HEK293 (cell line): Measurements from ENCODE around the gene OTOP3.

ENCODE experiments used
- CTCF ChIA-PET: fragments of 350-600 bp; formaldehyde crosslinking; extraction: SDS; loops from one replicate; lab custom pipeline; 2021; ENCODE audit warnings: antibody characterized with exemption; lab: Yijun Ruan, JAX
- POLR2A ChIA-PET: fragments of 300-600 bp; formaldehyde crosslinking; extraction: SDS; loops from one replicate; lab custom pipeline; 2020; ENCODE audit warnings: antibody characterized with exemption, inconsistent platforms; lab: Yijun Ruan, JAX
- H3K27ac ChIP-seq: fragments of 200-500 bp; sonication (Bioruptor generic); 2 replicates; pipeline ENCODE4 v1.5.1; 2014; ENCODE audit warnings: low read depth, low read length, control low read depth, inconsistent platforms; ENCODE audit errors: extremely low read depth
- H3K36me3 ChIP-seq, 2 experiments: fragments of 200-500 bp in 1 of 2; sonication (Bioruptor generic) in 1 of 2; 1 replicate in 1 of 2; 2 replicates in 1 of 2; pipeline ENCODE4 v1.5.1; 2014 to 2017; ENCODE audit warnings: inconsistent platforms in 2 of 2, low read length in 2 of 2; ENCODE audit not compliant: control insufficient read depth in 2 of 2, insufficient read depth in 1 of 2
- H3K4me1 ChIP-seq: fragments of 200-500 bp; sonication (Bioruptor generic); 2 replicates; pipeline ENCODE4 v1.5.1; 2014; ENCODE audit warnings: mild to moderate bottlenecking, low read length, inconsistent platforms; ENCODE audit not compliant: control insufficient read depth, insufficient read depth
- H3K4me3 ChIP-seq: 2 replicates; pipeline ENCODE4 v1.5.1; 2011; ENCODE audit warnings: low read depth, mild to moderate bottlenecking, control low read depth, low read length, moderate library complexity
- H3K9me3 ChIP-seq: fragments of 200-500 bp; sonication (Bioruptor generic); 2 replicates; pipeline ENCODE4 v1.5.1; 2014; ENCODE audit warnings: low read depth, low read length, inconsistent platforms; ENCODE audit not compliant: control insufficient read depth, insufficient read depth
- GLIS2 ChIP-seq: fragments of 450-650 bp; formaldehyde crosslinking; IDR thresholded peaks from 2 replicates; pipeline ENCODE4 v1.5.1; 2016; ENCODE audit warnings: missing biosample characterization, missing genetic modification characterization
- KLF1 ChIP-seq: fragments of 450-650 bp; formaldehyde crosslinking; IDR thresholded peaks from 2 replicates; pipeline ENCODE4 v1.5.1; 2016; ENCODE audit warnings: missing biosample characterization, missing genetic modification characterization
- KLF9 ChIP-seq: fragments of 450-650 bp; formaldehyde crosslinking; IDR thresholded peaks from 2 replicates; pipeline ENCODE4 v1.5.1; 2016; ENCODE audit warnings: missing biosample characterization, missing genetic modification characterization, low read depth
- PRDM1 ChIP-seq: fragments of 450-650 bp; formaldehyde crosslinking; IDR thresholded peaks from 2 replicates; pipeline ENCODE4; 2016; ENCODE audit warnings: missing biosample characterization, missing genetic modification characterization
- SCRT1 ChIP-seq: fragments of 450-650 bp; formaldehyde crosslinking; IDR thresholded peaks from 2 replicates; pipeline ENCODE4 v1.5.1; 2016; ENCODE audit warnings: missing biosample characterization, missing genetic modification characterization, borderline replicate concordance
- SCRT2 ChIP-seq: fragments of 450-650 bp; formaldehyde crosslinking; IDR thresholded peaks from 2 replicates; pipeline ENCODE4 v1.5.1; 2016; ENCODE audit warnings: missing biosample characterization, missing genetic modification characterization
- SP2 ChIP-seq: fragments of 450-650 bp; formaldehyde crosslinking; IDR thresholded peaks from 2 replicates; pipeline ENCODE4 v1.5.1; 2016; ENCODE audit warnings: missing biosample characterization, missing genetic modification characterization
- ZFP37 ChIP-seq: fragments of 450-650 bp; formaldehyde crosslinking; IDR thresholded peaks from 2 replicates; pipeline ENCODE4 v1.5.1; 2016; ENCODE audit warnings: missing biosample characterization, missing genetic modification characterization
- ZNF121 ChIP-seq: fragments of 450-650 bp; formaldehyde crosslinking; IDR thresholded peaks from 2 replicates; pipeline ENCODE4 v1.5.1; 2016; ENCODE audit warnings: missing biosample characterization, missing genetic modification characterization
- ZNF24 ChIP-seq: fragments of 450-650 bp; formaldehyde crosslinking; IDR thresholded peaks from 2 replicates; pipeline ENCODE4 v1.5.1; 2016; ENCODE audit warnings: missing biosample characterization, missing genetic modification characterization
- ZNF521 ChIP-seq: fragments of 450-650 bp; formaldehyde crosslinking; IDR thresholded peaks from 2 replicates; pipeline ENCODE4 v1.5.1; 2017; ENCODE audit warnings: missing biosample characterization, mild to moderate bottlenecking, missing genetic modification characterization
- ZNF660 ChIP-seq: fragments of 450-650 bp; IDR thresholded peaks from 2 replicates; pipeline ENCODE4 v1.5.1; 2018; ENCODE audit warnings: missing biosample characterization, mild to moderate bottlenecking, missing genetic modification characterization
- ZNF664 ChIP-seq: fragments of 450-650 bp; formaldehyde crosslinking; IDR thresholded peaks from 2 replicates; pipeline ENCODE4 v1.5.1; 2016; ENCODE audit warnings: missing biosample characterization, missing genetic modification characterization
- ZNF677 ChIP-seq: fragments of 450-650 bp; IDR thresholded peaks from 2 replicates; pipeline ENCODE4 v1.5.0; 2018; ENCODE audit warnings: missing biosample characterization, mild to moderate bottlenecking, missing genetic modification characterization, moderate library complexity
- ZNF76 ChIP-seq: fragments of 450-650 bp; formaldehyde crosslinking; IDR thresholded peaks from 2 replicates; pipeline ENCODE4; 2016; ENCODE audit warnings: low read depth, missing biosample characterization, missing genetic modification characterization, borderline replicate concordance
- ZNF837 ChIP-seq: fragments of 450-650 bp; formaldehyde crosslinking; IDR thresholded peaks from 2 replicates; pipeline ENCODE4 v1.5.1; 2016; ENCODE audit warnings: missing biosample characterization, missing genetic modification characterization
- ZSCAN30 ChIP-seq: fragments of 450-650 bp; IDR thresholded peaks from 2 replicates; pipeline ENCODE4 v1.5.1; 2018; ENCODE audit warnings: missing biosample characterization, mild to moderate bottlenecking, missing genetic modification characterization, moderate library complexity
- TF ChIP-seq, protein P1 (sequence below): fragments of 450-650 bp; formaldehyde crosslinking; IDR thresholded peaks from 2 replicates; pipeline ENCODE4 v1.5.1; 2016; ENCODE audit warnings: missing biosample characterization, missing genetic modification characterization
- TF ChIP-seq, protein P2 (sequence below): fragments of 450-650 bp; formaldehyde crosslinking; IDR thresholded peaks from 2 replicates; pipeline ENCODE4 v1.5.1; 2016; ENCODE audit warnings: missing biosample characterization, missing genetic modification characterization, borderline replicate concordance
- TF ChIP-seq, protein P3 (sequence below): fragments of 450-650 bp; formaldehyde crosslinking; IDR thresholded peaks from 2 replicates; pipeline ENCODE4 v1.5.1; 2016; ENCODE audit warnings: missing biosample characterization, missing genetic modification characterization
- TF ChIP-seq, protein P4 (sequence below): fragments of 450-650 bp; formaldehyde crosslinking; IDR thresholded peaks from 2 replicates; pipeline ENCODE4 v1.5.1; 2016; ENCODE audit warnings: missing biosample characterization, missing genetic modification characterization

The OTOP3 gene

DNA sequence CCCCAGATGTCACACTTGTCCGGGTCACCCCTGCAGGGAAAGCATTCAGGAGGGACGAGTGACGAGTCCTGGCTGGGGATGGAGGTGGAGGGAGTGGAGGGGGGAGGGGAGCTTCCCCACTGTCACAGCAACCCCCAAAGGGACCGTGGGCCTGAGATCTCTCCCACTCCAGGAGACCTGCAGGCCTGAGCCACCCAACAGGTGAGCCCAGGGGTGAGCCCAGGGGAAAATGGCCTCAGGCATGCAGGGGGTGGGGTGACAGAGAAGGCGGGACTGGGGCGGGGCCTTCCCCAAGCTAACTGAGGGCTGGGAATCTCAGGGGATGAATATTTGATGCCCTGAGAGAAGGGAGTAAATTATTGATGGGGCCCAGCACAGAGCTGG, 15.1 kb upstream of the OTOP3 start:
- CTCF ChIA-PET: interaction anchor here (0.5 to 6.3 kb wide), 6 partner anchors 10 to 266 kb away, joined by 3 to 69 read pairs (median 4); no protein-coding TSS in a partner anchor
- H3K4me3 ChIP-seq: no peak overlapping the region
- POLR2A ChIA-PET: interaction anchor here (1.6 kb wide), 1 partner anchor 48 kb away, joined by 3 read pairs; the partner anchor contains the start of gene FDXR
- H3K9me3 ChIP-seq: no peaks in the 10 kb centered on the region
- H3K27ac ChIP-seq: no peak overlapping the region
- H3K4me1 ChIP-seq: no peaks in the 10 kb centered on the region
- 0 out of 2 replicates have a peak, but pooled peaks have one; percentile 7 for TF ChIP-seq SP2 (tag by site-specific recombination)
- no peak for TF ChIP-seq ZNF76 (tag by site-specific recombination)
- 0 out of 2 replicates have a peak, but pooled peaks have one; percentile 28 for TF ChIP-seq KLF9 (tag by site-specific recombination)
- TF ChIP-seq SCRT2 (tag by site-specific recombination): peak; percentile 91
- peak; percentile 45; the same call in 1 of the 2 replicates for TF ChIP-seq KLF1 (tag by site-specific recombination)
- TF ChIP-seq ZNF24: no peak
- TF ChIP-seq ZFP37 (tag by site-specific recombination): no peak
- TF ChIP-seq PRDM1 (tag by site-specific recombination): no peak
- no peak for TF ChIP-seq ZSCAN30 (tag by site-specific recombination)
- peak; percentile 62; the same call in 1 of the 2 replicates for TF ChIP-seq SCRT1 (tag by site-specific recombination)
- H3K36me3 ChIP-seq: peaks cover 0 to 5% of the 10 kb centered on the region in 2 experiments; a peak in 1 of 3 replicates

DNA sequence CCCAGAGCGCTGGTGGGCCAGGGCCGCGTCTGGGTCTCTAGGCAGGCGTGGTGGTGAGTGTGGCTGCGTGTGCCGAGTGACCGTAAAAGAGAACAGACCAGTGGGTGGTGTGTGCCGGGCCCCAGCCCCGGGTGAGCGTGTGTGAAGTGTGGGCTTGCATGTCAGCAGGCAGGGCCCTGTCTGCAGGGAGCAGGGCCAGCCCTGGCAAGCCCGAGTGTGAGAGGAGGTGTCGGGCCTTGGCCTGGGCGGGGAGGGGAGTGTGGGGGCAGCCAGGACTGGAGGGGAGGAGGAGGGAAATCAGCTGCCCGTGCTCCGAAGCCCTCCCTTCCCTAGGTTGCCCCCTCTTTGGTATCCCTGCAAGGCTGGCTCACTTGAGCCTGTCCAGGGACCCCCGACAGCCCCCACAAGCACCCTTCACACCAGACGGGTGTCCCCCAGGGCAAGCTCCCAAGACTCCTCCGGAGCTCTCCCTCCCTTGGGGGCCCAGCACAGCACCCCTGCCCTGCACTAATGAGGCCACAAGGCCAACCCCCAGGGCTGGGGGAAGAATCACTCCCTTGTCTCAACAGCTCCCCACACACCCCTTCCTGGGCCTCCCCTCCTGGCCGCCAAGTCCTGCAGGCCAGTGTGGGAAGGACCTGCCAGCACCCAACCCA, 14.5 kb upstream of the OTOP3 start:
- no peak overlapping the region for H3K27ac ChIP-seq
- no peak overlapping the region for H3K4me3 ChIP-seq
- no peaks in the 10 kb centered on the region for H3K9me3 ChIP-seq
- POLR2A ChIA-PET: interaction anchor here (1.6 kb wide), 1 partner anchor 48 kb away, joined by 3 read pairs; the partner anchor contains the start of gene FDXR
- H3K4me1 ChIP-seq: no peaks in the 10 kb centered on the region
- peaks cover 0 to 5% of the 10 kb centered on the region in 2 experiments; a peak in 1 of 3 replicates for H3K36me3 ChIP-seq
- CTCF ChIA-PET: interaction anchor here (0.5 to 6.3 kb wide), 7 partner anchors 10 to 829 kb away, joined by 3 to 69 read pairs (median 4); no protein-coding TSS in a partner anchor
- TF ChIP-seq ZNF121 (tag by site-specific recombination) (no peak), SP2 (tag by site-specific recombination) (peak; percentile 16), GLIS2 (tag by site-specific recombination) (peak; percentile 79; the same call in 1 of the 2 replicates), ZNF664 (tag by site-specific recombination) (no peak), ZNF677 (tag by site-specific recombination) (no peak), ZNF521 (tag by site-specific recombination) (no peak), ZNF660 (tag by site-specific recombination) (no peak), ZNF837 (tag by site-specific recombination) (no peak)
- TF ChIP-seq, protein P1, sequence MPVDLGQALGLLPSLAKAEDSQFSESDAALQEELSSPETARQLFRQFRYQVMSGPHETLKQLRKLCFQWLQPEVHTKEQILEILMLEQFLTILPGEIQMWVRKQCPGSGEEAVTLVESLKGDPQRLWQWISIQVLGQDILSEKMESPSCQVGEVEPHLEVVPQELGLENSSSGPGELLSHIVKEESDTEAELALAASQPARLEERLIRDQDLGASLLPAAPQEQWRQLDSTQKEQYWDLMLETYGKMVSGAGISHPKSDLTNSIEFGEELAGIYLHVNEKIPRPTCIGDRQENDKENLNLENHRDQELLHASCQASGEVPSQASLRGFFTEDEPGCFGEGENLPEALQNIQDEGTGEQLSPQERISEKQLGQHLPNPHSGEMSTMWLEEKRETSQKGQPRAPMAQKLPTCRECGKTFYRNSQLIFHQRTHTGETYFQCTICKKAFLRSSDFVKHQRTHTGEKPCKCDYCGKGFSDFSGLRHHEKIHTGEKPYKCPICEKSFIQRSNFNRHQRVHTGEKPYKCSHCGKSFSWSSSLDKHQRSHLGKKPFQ: peak; percentile 92
- TF ChIP-seq, protein P2, sequence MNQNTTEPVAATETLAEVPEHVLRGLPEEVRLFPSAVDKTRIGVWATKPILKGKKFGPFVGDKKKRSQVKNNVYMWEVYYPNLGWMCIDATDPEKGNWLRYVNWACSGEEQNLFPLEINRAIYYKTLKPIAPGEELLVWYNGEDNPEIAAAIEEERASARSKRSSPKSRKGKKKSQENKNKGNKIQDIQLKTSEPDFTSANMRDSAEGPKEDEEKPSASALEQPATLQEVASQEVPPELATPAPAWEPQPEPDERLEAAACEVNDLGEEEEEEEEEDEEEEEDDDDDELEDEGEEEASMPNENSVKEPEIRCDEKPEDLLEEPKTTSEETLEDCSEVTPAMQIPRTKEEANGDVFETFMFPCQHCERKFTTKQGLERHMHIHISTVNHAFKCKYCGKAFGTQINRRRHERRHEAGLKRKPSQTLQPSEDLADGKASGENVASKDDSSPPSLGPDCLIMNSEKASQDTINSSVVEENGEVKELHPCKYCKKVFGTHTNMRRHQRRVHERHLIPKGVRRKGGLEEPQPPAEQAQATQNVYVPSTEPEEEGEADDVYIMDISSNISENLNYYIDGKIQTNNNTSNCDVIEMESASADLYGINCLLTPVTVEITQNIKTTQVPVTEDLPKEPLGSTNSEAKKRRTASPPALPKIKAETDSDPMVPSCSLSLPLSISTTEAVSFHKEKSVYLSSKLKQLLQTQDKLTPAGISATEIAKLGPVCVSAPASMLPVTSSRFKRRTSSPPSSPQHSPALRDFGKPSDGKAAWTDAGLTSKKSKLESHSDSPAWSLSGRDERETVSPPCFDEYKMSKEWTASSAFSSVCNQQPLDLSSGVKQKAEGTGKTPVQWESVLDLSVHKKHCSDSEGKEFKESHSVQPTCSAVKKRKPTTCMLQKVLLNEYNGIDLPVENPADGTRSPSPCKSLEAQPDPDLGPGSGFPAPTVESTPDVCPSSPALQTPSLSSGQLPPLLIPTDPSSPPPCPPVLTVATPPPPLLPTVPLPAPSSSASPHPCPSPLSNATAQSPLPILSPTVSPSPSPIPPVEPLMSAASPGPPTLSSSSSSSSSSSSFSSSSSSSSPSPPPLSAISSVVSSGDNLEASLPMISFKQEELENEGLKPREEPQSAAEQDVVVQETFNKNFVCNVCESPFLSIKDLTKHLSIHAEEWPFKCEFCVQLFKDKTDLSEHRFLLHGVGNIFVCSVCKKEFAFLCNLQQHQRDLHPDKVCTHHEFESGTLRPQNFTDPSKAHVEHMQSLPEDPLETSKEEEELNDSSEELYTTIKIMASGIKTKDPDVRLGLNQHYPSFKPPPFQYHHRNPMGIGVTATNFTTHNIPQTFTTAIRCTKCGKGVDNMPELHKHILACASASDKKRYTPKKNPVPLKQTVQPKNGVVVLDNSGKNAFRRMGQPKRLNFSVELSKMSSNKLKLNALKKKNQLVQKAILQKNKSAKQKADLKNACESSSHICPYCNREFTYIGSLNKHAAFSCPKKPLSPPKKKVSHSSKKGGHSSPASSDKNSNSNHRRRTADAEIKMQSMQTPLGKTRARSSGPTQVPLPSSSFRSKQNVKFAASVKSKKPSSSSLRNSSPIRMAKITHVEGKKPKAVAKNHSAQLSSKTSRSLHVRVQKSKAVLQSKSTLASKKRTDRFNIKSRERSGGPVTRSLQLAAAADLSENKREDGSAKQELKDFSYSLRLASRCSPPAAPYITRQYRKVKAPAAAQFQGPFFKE: no peak
- TF ChIP-seq, protein P3, sequence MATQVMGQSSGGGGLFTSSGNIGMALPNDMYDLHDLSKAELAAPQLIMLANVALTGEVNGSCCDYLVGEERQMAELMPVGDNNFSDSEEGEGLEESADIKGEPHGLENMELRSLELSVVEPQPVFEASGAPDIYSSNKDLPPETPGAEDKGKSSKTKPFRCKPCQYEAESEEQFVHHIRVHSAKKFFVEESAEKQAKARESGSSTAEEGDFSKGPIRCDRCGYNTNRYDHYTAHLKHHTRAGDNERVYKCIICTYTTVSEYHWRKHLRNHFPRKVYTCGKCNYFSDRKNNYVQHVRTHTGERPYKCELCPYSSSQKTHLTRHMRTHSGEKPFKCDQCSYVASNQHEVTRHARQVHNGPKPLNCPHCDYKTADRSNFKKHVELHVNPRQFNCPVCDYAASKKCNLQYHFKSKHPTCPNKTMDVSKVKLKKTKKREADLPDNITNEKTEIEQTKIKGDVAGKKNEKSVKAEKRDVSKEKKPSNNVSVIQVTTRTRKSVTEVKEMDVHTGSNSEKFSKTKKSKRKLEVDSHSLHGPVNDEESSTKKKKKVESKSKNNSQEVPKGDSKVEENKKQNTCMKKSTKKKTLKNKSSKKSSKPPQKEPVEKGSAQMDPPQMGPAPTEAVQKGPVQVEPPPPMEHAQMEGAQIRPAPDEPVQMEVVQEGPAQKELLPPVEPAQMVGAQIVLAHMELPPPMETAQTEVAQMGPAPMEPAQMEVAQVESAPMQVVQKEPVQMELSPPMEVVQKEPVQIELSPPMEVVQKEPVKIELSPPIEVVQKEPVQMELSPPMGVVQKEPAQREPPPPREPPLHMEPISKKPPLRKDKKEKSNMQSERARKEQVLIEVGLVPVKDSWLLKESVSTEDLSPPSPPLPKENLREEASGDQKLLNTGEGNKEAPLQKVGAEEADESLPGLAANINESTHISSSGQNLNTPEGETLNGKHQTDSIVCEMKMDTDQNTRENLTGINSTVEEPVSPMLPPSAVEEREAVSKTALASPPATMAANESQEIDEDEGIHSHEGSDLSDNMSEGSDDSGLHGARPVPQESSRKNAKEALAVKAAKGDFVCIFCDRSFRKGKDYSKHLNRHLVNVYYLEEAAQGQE: no peak
- TF ChIP-seq, protein P4, sequence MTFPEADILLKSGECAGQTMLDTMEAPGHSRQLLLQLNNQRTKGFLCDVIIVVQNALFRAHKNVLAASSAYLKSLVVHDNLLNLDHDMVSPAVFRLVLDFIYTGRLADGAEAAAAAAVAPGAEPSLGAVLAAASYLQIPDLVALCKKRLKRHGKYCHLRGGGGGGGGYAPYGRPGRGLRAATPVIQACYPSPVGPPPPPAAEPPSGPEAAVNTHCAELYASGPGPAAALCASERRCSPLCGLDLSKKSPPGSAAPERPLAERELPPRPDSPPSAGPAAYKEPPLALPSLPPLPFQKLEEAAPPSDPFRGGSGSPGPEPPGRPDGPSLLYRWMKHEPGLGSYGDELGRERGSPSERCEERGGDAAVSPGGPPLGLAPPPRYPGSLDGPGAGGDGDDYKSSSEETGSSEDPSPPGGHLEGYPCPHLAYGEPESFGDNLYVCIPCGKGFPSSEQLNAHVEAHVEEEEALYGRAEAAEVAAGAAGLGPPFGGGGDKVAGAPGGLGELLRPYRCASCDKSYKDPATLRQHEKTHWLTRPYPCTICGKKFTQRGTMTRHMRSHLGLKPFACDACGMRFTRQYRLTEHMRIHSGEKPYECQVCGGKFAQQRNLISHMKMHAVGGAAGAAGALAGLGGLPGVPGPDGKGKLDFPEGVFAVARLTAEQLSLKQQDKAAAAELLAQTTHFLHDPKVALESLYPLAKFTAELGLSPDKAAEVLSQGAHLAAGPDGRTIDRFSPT (tag by site-specific recombination): no peak
